ENCODE data around the gene PIGQ. TPM values are rescaled to one million over a fixed set of nuclear protein-coding genes. Genes with fewer than 3 reads are reported as not detected.

Gene PIGQ
- total and polyA plus RNA-seq, 9 donors: 4.3 to 47.7 (median 39.5) TPM

DNA sequence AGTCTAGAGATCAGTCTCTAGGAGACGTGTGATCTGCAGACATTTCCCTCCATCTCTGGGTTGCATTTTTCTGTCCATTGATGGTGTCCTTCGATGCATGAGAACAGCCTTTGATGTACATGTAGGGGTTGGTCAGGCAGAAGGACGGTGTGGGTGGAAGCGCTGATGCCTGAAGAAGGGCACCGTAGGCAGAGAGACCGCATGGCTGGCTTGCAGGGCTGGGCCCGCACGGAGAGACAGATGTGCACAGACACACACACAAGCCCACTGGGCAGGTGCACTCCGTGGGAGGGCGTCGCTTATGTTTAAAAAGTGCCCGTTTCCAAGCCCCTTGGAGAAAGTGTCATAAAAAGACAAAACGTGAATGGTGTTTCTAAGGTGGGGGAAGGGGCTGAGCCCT lies 45.4 kb downstream of the PIGQ start:
- Histone ChIP-seq H3K4me1 (ENCODE audit: insufficient read depth) (no peaks in the 10 kb centered on the region), H3K9me3 (no peaks in the 10 kb centered on the region), H3K27me3 (no peaks in the 10 kb centered on the region), H3K4me3 (no peak overlapping the region), H3K27ac (no peak overlapping the region), H3K36me3 (no peaks in the 10 kb centered on the region)
- TF ChIP-seq POLR2A (IDR thresholded peaks at IDR 0.05) (no peak), EP300 (IDR thresholded peaks at IDR 0.05) (no peak)
- TF ChIP-seq, protein P1, sequence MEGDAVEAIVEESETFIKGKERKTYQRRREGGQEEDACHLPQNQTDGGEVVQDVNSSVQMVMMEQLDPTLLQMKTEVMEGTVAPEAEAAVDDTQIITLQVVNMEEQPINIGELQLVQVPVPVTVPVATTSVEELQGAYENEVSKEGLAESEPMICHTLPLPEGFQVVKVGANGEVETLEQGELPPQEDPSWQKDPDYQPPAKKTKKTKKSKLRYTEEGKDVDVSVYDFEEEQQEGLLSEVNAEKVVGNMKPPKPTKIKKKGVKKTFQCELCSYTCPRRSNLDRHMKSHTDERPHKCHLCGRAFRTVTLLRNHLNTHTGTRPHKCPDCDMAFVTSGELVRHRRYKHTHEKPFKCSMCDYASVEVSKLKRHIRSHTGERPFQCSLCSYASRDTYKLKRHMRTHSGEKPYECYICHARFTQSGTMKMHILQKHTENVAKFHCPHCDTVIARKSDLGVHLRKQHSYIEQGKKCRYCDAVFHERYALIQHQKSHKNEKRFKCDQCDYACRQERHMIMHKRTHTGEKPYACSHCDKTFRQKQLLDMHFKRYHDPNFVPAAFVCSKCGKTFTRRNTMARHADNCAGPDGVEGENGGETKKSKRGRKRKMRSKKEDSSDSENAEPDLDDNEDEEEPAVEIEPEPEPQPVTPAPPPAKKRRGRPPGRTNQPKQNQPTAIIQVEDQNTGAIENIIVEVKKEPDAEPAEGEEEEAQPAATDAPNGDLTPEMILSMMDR (IDR thresholded peaks at IDR 0.05): no peak
- 91 to 94% (median 92%) methylated on average over 13 of the region's 13 CpGs for WGBS, 3 donors
- intact Hi-C loops (cut with DNase I): no loop called here
- no peak for DNase-seq

DNA sequence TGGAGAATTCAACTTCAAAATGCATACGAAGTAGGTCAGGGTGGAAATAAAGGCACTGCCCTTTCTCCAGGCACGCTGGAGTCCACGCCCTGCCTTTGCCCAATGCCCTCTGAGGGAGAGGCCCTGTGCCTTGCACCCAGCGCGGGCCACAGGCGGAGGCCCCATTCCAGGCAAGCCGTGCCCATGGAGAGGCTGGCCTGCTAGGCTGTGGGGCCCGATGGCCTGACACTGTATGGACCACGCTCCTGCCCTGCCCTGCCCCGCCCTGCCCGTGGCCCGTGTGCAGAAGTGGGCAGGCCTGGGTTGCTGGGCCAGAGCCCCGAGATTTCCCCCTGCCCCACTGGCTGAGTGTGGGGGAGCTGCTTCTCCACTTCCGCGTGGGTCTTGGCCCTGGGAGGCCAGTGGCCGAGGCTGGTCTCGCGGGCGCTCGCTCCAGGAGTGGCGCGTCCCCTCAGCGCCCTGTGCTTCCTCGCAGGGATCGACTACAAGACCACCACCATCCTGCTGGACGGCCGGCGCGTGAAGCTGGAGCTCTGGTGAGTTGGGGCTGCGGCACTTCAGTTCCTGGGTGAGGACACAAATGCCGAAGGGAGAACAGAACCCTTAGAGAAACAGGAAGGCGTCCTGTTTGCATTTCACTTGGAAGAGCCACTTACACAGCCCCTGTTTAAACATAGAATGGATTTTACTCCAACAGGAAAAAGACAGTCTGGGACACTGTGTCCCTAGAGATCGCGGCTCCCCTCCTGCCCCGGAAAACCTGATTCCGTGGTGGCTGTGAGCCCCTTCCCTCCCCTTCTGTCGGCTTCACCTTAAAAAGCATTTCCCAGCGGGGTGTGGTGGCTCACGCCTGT lies 47.2 kb downstream of the PIGQ start:
- DNase-seq: no peak
- Histone ChIP-seq H3K9me3 (no peaks in the 10 kb centered on the region), H3K4me1 (ENCODE audit: insufficient read depth) (peaks cover 2% of the 10 kb centered on the region), H3K27me3 (no peaks in the 10 kb centered on the region), H3K4me3 (no peak overlapping the region), H3K27ac (no peak overlapping the region), H3K36me3 (no peaks in the 10 kb centered on the region)
- TF ChIP-seq, protein P1 (IDR thresholded peaks at IDR 0.05): no peak
- TF ChIP-seq POLR2A (IDR thresholded peaks at IDR 0.05) (no peak), EP300 (IDR thresholded peaks at IDR 0.05) (no peak)
- intact Hi-C loops (cut with DNase I): no loop called here
- WGBS, 3 donors: 93 to 95% (median 94%) methylated on average over 33 to 39 of the region's 39 CpGs

DNA sequence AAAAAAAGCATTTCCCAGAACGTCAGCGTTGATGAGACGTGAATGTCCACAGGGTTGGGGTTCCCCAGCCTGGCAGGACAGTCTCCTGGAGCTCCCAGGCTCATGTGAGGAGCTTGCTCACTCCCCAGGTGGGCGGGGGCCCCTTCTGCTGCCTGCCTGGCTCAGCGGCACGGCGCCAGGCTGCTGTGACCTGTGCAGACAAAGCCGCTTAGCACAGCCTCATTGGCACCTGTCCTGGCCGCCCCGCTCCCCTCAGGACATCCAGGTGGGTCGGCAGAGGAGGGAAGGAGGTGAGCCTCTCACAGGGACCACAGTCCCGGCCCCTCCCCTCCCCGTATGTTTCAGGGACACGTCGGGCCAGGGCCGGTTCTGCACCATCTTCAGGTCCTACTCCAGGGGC lies 48.1 kb downstream of the PIGQ start:
- no peak for DNase-seq
- Histone ChIP-seq H3K27ac (no peak overlapping the region), H3K27me3 (no peaks in the 10 kb centered on the region), H3K4me1 (ENCODE audit: insufficient read depth) (peaks cover 2% of the 10 kb centered on the region), H3K9me3 (no peaks in the 10 kb centered on the region), H3K36me3 (no peaks in the 10 kb centered on the region), H3K4me3 (no peak overlapping the region)
- intact Hi-C loops (cut with DNase I): no loop called here
- TF ChIP-seq POLR2A (IDR thresholded peaks at IDR 0.05): no peak
- TF ChIP-seq, protein P1 (IDR thresholded peaks at IDR 0.05): no peak
- no peak for TF ChIP-seq EP300 (IDR thresholded peaks at IDR 0.05)
- 87 to 89% (median 88%) methylated on average over 16 of the region's 16 CpGs for WGBS, 3 donors

DNA sequence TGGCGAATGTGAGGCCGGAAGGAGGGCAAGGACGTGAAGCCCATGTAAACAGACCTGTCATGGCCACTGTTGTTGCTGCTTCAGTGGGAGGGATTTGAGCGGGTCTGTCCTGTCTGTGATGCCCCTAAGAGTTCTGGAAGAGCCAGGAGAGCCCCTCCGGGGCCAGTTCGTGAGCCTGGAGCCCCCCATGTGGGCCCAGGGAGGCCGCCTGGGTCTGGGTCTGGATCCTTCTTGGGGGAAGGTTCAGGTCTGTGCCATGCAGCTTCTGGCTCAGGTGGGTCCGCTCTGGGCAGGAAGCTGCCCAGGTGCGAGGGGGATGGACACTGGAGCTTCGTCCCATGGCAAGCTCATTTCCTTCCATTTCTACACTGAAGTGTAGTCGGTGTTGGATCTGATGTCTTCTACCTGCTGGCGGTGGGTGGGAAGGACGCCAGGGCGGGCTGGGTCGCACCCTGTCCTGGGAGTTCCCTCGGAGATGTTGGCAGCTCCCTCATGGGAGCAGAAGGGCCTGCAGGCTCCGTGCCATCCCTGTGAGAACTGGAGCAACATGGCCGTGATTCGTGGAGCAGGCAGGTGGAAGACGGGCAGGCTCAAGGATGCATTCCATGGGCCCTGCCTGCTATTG lies 49.8 kb downstream of the PIGQ start:
- H3K27ac ChIP-seq: no peak overlapping the region
- H3K4me3 ChIP-seq: no peak overlapping the region
- intact Hi-C loops (cut with DNase I): no loop called here
- TF ChIP-seq EP300 (IDR thresholded peaks at IDR 0.05): no peak
- TF ChIP-seq POLR2A (IDR thresholded peaks at IDR 0.05): no peak
- TF ChIP-seq, protein P1 (IDR thresholded peaks at IDR 0.05): no peak
- peaks cover 2% of the 10 kb centered on the region for H3K4me1 ChIP-seq (ENCODE audit: insufficient read depth)
- no peaks in the 10 kb centered on the region for H3K36me3 ChIP-seq
- no peaks in the 10 kb centered on the region for H3K9me3 ChIP-seq
- 88 to 91% (median 89%) methylated on average over 20 of the region's 20 CpGs for WGBS, 3 donors
- H3K27me3 ChIP-seq: no peaks in the 10 kb centered on the region
- no peak for DNase-seq

Measured in ovary (tissue), 9 donors.